ENCODE data around the gene INPP5J. TPM values are rescaled to one million over a fixed set of nuclear protein-coding genes. Genes with fewer than 3 reads are reported as not detected.

The INPP5J gene
- total RNA-seq, 4 donors from 2014 or later, result 0.22 to 2.4 (median 0.84) TPM

DNA sequence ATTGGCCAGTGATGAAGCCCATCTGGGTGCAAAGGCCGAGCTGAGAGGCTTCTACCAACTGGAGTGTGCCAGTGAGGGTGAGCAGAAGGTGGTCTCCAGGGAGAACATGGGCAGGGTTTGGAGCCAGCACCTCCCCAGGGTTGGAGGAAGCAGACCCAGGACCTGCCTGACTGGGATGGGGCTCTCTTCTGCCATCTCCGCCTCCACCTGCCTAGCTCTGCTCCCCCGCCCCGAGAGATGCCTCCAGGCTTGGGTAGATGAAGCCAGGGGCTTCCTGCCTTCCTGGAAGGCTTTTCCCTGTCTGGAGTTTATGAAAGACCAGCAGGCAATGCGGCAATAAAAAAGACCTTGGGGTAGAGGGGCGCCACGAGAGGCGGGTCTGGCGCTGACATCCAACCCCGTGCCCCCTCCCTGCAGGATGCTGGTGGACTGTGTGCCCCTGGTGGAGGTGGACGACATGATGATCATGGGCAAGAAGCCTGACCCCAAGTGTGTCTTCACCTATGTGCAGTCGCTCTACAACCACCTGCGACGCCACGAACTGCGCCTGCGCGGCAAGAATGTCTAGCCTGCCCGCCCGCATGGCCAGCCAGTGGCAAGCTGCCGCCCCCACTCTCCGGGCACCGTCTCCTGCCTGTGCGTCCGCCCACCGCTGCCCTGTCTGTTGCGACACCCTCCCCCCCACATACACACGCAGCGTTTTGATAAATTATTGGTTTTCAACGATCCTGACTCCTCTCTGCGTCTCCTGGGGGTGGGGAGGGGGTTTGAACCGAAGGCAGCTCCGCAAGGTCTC, 18.7 kb upstream of the INPP5J start:
- Histone ChIP-seq H3K27ac (peak overlapping the region in 3 of 4 donors; percentile 87 to 95 (median 94)), H3K9me3 (no peaks in the 10 kb centered on the region)
- peak in 1 of 4 donors; percentile 29 for TF ChIP-seq POLR2A (IDR thresholded peaks at IDR 0.05)
- TF ChIP-seq, protein P1, sequence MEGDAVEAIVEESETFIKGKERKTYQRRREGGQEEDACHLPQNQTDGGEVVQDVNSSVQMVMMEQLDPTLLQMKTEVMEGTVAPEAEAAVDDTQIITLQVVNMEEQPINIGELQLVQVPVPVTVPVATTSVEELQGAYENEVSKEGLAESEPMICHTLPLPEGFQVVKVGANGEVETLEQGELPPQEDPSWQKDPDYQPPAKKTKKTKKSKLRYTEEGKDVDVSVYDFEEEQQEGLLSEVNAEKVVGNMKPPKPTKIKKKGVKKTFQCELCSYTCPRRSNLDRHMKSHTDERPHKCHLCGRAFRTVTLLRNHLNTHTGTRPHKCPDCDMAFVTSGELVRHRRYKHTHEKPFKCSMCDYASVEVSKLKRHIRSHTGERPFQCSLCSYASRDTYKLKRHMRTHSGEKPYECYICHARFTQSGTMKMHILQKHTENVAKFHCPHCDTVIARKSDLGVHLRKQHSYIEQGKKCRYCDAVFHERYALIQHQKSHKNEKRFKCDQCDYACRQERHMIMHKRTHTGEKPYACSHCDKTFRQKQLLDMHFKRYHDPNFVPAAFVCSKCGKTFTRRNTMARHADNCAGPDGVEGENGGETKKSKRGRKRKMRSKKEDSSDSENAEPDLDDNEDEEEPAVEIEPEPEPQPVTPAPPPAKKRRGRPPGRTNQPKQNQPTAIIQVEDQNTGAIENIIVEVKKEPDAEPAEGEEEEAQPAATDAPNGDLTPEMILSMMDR (IDR thresholded peaks at IDR 0.05), result no peak

DNA sequence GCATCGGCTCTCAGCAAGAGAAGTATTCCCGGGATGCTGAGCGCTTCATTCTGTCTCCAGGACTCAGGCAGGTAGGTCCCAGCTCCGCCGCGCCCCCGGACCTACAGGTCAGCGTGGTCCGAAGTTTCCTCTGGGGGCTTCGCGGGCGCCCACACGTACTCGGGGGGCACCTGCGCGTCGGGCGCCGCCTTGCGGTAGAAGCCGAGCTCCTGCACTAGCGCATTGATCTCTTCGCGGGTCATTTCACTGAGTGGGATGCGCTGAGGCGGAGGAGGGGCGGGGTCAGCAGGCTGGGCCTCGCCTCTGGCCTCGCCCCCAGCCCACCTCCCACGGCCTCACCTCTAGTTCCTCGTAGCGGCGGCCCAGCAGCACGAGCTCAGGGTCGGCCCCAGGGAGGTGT, 17.9 kb upstream of the INPP5J start:
- Histone ChIP-seq H3K9me3 (no peaks in the 10 kb centered on the region), H3K36me3 (peaks cover 2 to 33% (median 10%) of the 10 kb centered on the region in 3 donors), H3K27me3 (no peaks in the 10 kb centered on the region), H3K4me1 (peaks cover 18 to 84% (median 30%) of the 10 kb centered on the region in 3 donors), H3K4me3 (peak overlapping the region in 2 of 4 donors; percentile 74 to 83), H3K27ac (peak overlapping the region; percentile 13 to 95 (median 90))
- no peak for DNase-seq
- TF ChIP-seq, protein P1 (IDR thresholded peaks at IDR 0.05), result peak in 2 of 6 experiments; percentile 11 to 35
- TF ChIP-seq POLR2A (IDR thresholded peaks at IDR 0.05), result no peak
- intact Hi-C loops (cut with DNase I), result no loop called here
- WGBS, 2 donors, result 40 to 57% methylated on average over 3 to 5 of the region's 35 CpGs

More for the DNA sequence above, 18.7 kb upstream of the INPP5J start:
- Histone ChIP-seq H3K4me3 (peak overlapping the region in 2 of 4 donors; percentile 74 to 83), H3K27me3 (no peaks in the 10 kb centered on the region), H3K36me3 (peaks cover 8 to 41% (median 13%) of the 10 kb centered on the region in 3 donors), H3K4me1 (peaks cover 18 to 92% (median 30%) of the 10 kb centered on the region in 3 donors)
- no peak for DNase-seq
- intact Hi-C loops (cut with DNase I), result no loop called here
- 76% methylated on average over 16 to 28 of the region's 33 CpGs for WGBS, 2 donors

DNA sequence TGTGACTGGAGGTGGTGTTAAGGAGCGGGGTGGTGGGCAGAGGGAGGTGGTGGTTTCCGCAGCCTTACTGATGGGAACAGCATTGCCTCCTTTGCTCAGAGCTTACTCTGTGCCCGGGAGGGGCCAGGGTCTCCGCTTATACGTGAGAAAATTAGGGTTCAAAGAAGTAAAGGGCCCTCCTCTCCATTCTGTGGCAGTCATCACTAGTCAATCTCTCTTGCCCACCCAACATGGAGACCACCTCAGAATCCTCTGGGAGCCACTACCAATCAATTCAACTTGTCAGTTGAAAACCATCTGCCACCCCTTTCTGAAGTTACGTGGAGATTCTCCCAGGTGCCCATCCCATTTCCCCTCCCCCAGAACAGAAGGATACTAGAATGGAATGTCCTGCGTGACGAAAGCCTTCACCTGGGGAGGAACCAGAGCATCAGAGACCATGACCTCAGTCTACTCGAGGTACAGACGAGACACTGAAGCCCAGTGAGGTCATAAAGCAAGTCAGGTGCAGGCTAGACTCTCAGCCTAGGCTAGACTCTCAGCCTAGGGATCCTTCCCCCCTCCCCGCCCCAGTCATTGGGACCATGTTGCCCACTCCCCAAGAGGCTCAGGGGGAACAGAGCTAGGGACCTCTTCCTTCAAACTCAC, 17.4 kb upstream of the INPP5J start:
- no peak for TF ChIP-seq POLR2A (IDR thresholded peaks at IDR 0.05)
- TF ChIP-seq, protein P1 (IDR thresholded peaks at IDR 0.05), result no peak
- Histone ChIP-seq H3K27me3 (no peaks in the 10 kb centered on the region), H3K4me3 (peak overlapping the region in 3 of 4 donors; percentile 63 to 83 (median 74)), H3K27ac (peak overlapping the region; percentile 87 to 95 (median 91)), H3K9me3 (no peaks in the 10 kb centered on the region), H3K4me1 (peaks cover 18 to 79% (median 30%) of the 10 kb centered on the region in 3 donors), H3K36me3 (peaks cover 0 to 28% (median 4%) of the 10 kb centered on the region in 3 donors)
- intact Hi-C loops (cut with DNase I), result no loop called here
- WGBS, 2 donors, result 73 to 74% methylated on average over 7 of the region's 11 CpGs
- no peak for DNase-seq

DNA sequence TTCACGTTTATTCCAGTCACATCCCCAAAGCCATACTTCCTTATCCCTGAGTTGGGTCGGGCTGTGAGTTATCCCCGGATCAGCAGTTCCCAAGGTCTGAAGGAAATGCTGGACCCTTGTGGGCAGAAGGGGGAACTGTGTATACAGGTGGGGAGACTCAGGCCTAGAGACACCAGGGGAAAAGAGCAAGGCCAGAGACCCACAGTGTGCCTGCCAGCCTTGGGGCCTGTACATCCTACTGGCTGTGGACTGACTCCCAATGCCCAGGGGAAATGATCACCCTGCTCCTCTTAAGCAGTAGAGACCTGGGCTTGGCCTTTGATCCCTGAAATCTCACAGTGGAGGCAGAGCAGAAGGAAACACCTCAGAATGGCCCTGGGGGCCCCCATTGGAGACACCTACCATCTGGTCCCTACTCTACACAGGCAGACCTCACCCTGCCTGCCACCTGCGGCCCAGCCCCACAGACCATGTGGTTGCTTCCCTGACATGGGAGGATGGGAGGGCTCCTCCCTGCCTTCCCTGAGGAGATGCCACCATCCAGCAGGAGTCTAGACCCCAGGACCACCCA, 16.7 kb upstream of the INPP5J start:
- DNase-seq, result no peak
- H3K4me3 ChIP-seq, result peak overlapping the region; percentile 52 to 83 (median 68)
- peaks cover 18 to 73% (median 30%) of the 10 kb centered on the region in 3 donors for H3K4me1 ChIP-seq
- no peaks in the 10 kb centered on the region for H3K27me3 ChIP-seq
- peak overlapping the region; percentile 87 to 95 (median 91) for H3K27ac ChIP-seq
- TF ChIP-seq, protein P1 (IDR thresholded peaks at IDR 0.05), result no peak
- no peak for TF ChIP-seq POLR2A (IDR thresholded peaks at IDR 0.05)
- H3K9me3 ChIP-seq, result no peaks in the 10 kb centered on the region
- intact Hi-C loops (cut with DNase I), result no loop called here
- peaks cover 0 to 21% (median 2%) of the 10 kb centered on the region in 3 donors for H3K36me3 ChIP-seq
- 70% methylated on average over 2 of the region's 4 CpGs; no CpG with 5 or more reads in 1 of the 2 donors for WGBS, 2 donors

Data from esophagus squamous epithelium (tissue), 5 donors.